ENCODE results near the gene GUK1.

Gene GUK1

DNA sequence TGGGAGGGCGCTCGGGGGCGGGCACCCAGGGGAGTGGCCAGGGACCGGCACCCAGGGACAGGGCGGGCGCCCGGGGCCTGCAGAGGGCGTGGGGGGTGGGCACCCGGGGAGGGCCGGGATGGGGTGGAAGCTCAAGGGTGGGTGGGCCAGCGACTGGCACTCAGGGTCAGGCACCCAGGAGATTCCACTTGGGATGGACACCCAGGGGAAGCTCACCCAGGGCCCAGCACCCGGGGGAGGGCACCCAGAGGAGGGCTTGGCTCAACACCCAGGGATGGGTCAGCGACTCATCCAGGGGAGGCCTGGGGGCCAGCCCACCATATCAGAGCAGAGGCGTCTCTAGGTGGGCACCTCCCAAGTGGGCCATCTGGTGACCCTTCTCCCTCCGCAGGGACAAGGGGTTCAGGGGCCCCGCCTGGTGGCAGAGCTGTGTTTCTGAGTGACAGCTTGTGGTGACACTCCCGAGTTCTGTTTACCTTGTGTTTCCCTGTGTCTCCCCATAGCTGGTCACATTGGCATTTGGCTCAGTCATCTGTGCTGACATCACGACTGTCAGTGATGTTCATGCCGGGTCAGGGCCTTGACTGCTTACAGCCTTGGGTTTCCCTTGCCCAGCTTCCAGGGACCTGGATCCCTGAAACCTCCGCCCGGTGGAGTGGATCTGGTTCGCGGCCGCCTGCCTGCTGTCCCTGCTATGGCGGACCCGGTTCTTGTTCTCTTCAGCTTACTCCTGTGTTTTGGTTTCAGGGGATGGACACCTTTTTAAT lies 26.3 kb downstream of the GUK1 start:
- TF ChIP-seq, protein P1, sequence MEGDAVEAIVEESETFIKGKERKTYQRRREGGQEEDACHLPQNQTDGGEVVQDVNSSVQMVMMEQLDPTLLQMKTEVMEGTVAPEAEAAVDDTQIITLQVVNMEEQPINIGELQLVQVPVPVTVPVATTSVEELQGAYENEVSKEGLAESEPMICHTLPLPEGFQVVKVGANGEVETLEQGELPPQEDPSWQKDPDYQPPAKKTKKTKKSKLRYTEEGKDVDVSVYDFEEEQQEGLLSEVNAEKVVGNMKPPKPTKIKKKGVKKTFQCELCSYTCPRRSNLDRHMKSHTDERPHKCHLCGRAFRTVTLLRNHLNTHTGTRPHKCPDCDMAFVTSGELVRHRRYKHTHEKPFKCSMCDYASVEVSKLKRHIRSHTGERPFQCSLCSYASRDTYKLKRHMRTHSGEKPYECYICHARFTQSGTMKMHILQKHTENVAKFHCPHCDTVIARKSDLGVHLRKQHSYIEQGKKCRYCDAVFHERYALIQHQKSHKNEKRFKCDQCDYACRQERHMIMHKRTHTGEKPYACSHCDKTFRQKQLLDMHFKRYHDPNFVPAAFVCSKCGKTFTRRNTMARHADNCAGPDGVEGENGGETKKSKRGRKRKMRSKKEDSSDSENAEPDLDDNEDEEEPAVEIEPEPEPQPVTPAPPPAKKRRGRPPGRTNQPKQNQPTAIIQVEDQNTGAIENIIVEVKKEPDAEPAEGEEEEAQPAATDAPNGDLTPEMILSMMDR (IDR thresholded peaks at IDR 0.05; ENCODE audit: borderline replicate concordance, control extremely low read depth, extremely low read depth, insufficient read depth, missing control alignments), result peak; percentile 45
- DNase-seq (ENCODE audit: low spot score), result peak; percentile 72
- in situ Hi-C loops (cut with MboI; ENCODE audit: low sequenced_read_pairs, unreplicated experiment), result no loop called here

DNA sequence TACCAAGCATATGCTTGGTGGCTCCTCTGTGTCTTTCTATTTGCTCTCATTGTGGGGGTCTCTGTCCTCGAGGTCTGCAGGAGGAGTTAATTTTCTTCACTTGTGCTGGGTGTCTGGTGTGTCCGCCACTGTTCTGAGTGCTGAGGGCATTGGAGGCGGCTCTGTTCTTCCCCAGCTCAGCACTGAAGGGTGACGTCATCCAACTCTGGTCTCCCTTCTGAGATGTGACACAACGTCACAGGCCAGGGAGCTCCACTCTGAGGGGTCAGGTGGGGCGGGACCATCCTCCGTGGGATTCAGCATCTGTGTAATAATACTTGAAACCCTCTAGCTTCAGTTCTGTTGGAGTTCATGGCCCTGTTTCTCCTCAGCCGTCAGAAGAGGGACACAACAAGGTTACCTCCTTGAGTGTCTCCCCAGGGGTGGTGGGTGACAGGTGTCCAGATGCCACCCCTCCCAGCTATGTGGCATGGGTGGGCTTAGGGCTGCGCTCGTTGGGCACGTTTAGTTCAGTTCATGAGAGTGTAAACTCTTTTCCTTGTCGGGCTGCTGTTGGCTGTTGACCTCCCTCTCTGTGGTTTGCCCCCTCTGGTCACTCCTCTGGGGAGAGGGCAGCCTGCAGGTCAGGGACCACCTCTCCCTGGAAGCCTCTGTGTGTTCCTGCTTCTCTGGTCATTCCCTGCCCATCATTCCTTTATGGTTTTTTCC lies 28.6 kb downstream of the GUK1 start:
- TF ChIP-seq, protein P1 (IDR thresholded peaks at IDR 0.05; ENCODE audit: borderline replicate concordance, control extremely low read depth, extremely low read depth, insufficient read depth, missing control alignments), result no peak
- DNase-seq (ENCODE audit: low spot score), result no peak

DNA sequence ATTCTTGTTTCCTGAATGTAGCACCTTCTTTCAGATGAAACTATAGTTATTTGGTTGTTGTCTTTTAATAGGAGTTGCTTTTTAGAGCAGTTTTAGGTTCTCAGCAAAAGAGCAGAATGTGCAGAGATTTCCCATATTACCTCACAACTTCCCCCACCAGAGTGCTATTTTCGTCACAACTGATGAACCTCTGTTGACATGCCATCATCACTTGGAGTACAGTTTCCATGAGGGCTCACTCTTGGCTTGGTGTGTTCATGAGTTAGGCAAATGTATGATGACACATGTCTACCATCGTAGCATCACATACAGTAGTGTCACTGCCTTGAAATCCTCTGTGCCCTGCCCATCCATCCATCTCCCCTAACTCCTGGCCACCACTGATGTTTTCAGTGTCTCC lies 29.3 kb downstream of the GUK1 start:
- TF ChIP-seq, protein P1 (IDR thresholded peaks at IDR 0.05; ENCODE audit: borderline replicate concordance, control extremely low read depth, extremely low read depth, insufficient read depth, missing control alignments), result no peak
- in situ Hi-C loops (cut with MboI; ENCODE audit: low sequenced_read_pairs, unreplicated experiment), result no loop called here
- no peak for DNase-seq (ENCODE audit: low spot score)

More for the DNA sequence above, 28.6 kb downstream of the GUK1 start:
- in situ Hi-C loops (cut with MboI; ENCODE audit: low sequenced_read_pairs, unreplicated experiment), result no loop called here

DNA sequence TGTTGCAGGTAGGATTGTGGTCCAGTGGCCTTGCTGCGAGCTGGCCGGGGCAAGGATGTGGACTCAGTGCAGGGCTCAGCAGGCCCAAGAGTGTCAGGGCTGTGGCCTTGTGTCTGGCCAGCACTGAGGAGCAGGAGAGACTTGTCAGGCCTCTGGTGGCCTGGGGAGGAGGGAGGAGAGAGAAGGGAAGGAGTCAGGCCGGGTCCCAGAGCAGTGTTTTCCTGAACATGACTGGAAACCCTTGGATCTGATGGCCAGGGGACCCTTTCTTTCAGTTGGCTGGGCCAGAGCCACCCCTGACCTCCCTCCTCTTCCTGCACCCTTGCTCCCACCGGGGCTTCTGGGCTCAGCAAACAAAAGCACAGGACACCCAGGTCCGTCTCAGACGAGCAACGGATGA lies 30.6 kb downstream of the GUK1 start:
- no peak for DNase-seq (ENCODE audit: low spot score)
- in situ Hi-C loops (cut with MboI; ENCODE audit: low sequenced_read_pairs, unreplicated experiment), result no loop called here
- TF ChIP-seq, protein P1 (IDR thresholded peaks at IDR 0.05; ENCODE audit: borderline replicate concordance, control extremely low read depth, extremely low read depth, insufficient read depth, missing control alignments), result no peak

DNA sequence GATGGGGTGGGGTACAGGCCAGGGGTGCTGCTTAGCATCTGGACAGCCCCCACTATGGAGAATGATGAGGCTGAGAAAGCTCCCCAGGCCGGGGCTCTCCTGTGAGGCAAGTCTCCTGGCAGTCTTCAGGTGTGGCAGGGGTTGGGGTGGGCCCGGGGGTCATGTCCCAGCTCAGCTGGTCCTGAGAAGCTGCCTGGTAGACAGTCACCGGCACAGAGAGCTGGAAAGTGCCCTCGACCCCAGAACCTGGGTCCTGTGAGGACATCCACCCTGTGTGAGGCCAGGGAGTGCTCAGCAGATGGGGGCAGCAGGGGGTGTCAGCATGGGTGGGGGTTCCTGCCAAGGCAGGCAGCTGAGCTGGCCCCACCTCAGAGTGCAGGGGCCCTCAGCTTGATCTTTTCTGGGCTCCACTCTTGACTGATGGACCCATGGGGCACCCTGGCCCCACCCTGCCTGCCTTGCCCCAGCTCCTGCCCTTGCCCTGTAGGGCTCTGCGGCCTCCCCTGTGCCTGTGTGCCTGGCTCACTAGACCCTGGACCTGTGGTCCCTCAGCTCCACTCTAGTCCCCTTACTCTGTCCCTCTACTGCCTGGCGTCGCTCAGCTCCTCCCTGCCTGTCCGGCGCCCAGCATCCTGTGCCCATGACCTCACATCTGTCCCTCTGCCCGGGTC lies 31.3 kb downstream of the GUK1 start:
- TF ChIP-seq, protein P1 (IDR thresholded peaks at IDR 0.05; ENCODE audit: borderline replicate concordance, control extremely low read depth, extremely low read depth, insufficient read depth, missing control alignments), result no peak
- DNase-seq (ENCODE audit: low spot score), result no peak
- in situ Hi-C loops (cut with MboI; ENCODE audit: low sequenced_read_pairs, unreplicated experiment), result no loop called here
